ENCODE results near the gene DNMT1.

Gene DNMT1

GRCh38 chr19:10142701-10143375, 51.9 kb downstream of the DNMT1 start:
- DNase-seq (ENCODE audit: low spot score), result no peak
- no peak for FAIRE-seq

GRCh38 chr19:10141973-10142372, 52.8 kb downstream of the DNMT1 start:
- DNase-seq (ENCODE audit: low spot score) (no peak), FAIRE-seq (no peak)

GRCh38 chr19:10141479-10141878, 53.3 kb downstream of the DNMT1 start:
- no peak for FAIRE-seq

GRCh38 chr19:10139952-10140351, 54.8 kb downstream of the DNMT1 start:
- FAIRE-seq (no peak), DNase-seq (ENCODE audit: low spot score) (no peak)

More at GRCh38 chr19:10141479-10141878, 53.3 kb downstream of the DNMT1 start:
- no peak for DNase-seq (ENCODE audit: low spot score)

- FAIRE-seq (no peak), DNase-seq (ENCODE audit: low spot score) (no peak)
Measured at GRCh38 chr19:10138879-10139795, 55.6 kb downstream of the DNMT1 start.

GRCh38 chr19:10137751-10138682, 56.7 kb downstream of the DNMT1 start:
- FAIRE-seq (no peak), DNase-seq (ENCODE audit: low spot score) (no peak)

- DNase-seq (ENCODE audit: low spot score) (no peak), FAIRE-seq (no peak)
Measured at GRCh38 chr19:10136936-10137335, 57.8 kb downstream of the DNMT1 start.

GRCh38 chr19:10135551-10136334, 59.0 kb downstream of the DNMT1 start:
- FAIRE-seq, result no peak
- no peak for DNase-seq (ENCODE audit: low spot score)

GRCh38 chr19:10134040-10134439, 60.7 kb downstream of the DNMT1 start:
- FAIRE-seq (no peak), DNase-seq (ENCODE audit: low spot score) (no peak)

GRCh38 chr19:10133596-10133995, 61.2 kb downstream of the DNMT1 start:
- FAIRE-seq, result no peak

GRCh38 chr19:10132905-10133304, 61.8 kb downstream of the DNMT1 start:
- DNase-seq (ENCODE audit: low spot score) (no peak), FAIRE-seq (no peak)

More at GRCh38 chr19:10133596-10133995, 61.2 kb downstream of the DNMT1 start:
- DNase-seq (ENCODE audit: low spot score), result no peak

- no peak for FAIRE-seq
- DNase-seq (ENCODE audit: low spot score), result no peak
Measured at GRCh38 chr19:10126213-10126639, 68.5 kb downstream of the DNMT1 start.

- DNase-seq (ENCODE audit: low spot score) (no peak), FAIRE-seq (no peak)
Measured at GRCh38 chr19:10124429-10124828, 70.3 kb downstream of the DNMT1 start.

- no peak for DNase-seq (ENCODE audit: low spot score)
- no peak for FAIRE-seq
Measured at GRCh38 chr19:10122045-10122444, 72.7 kb downstream of the DNMT1 start.

- no peak for FAIRE-seq
- peak; percentile 45 for DNase-seq (ENCODE audit: low spot score)
Measured at GRCh38 chr19:10120538-10121189, 74.1 kb downstream of the DNMT1 start.

- DNase-seq (ENCODE audit: low spot score), result no peak
- FAIRE-seq, result no peak
Measured at GRCh38 chr19:10118960-10119359, 75.8 kb downstream of the DNMT1 start.

- DNase-seq (ENCODE audit: low spot score) (no peak), FAIRE-seq (no peak)
Measured at GRCh38 chr19:10116866-10117616, 77.7 kb downstream of the DNMT1 start.

GRCh38 chr19:10116085-10116865, 78.5 kb downstream of the DNMT1 start:
- DNase-seq (ENCODE audit: low spot score) (no peak), FAIRE-seq (no peak)

Measured in RCC 7860 (cell line).